Subcutaneous adipose tissue (tissue), 4 donors: Measurements from ENCODE around the gene SPACA7. TPM values are rescaled to one million over a fixed set of nuclear protein-coding genes. Genes with fewer than 3 reads are reported as not detected.

Experiments used
- total RNA-seq, 4 donors: library from RNA; depleted of rRNA; stranded (reverse); fragments of >200 nt; gene quantifications; one replicate each; pipeline ENCODE4 v1.1.0, GENCODE V29; 2016
- TF ChIP-seq, protein P1 (sequence below): fragments of 450-650 bp; IDR thresholded peaks from one replicate; pipeline ENCODE4 v1.5.1; 2016; ENCODE audit warnings: low read depth, mild to moderate bottlenecking, control low read depth, antibody characterized with exemption, moderate library complexity

The SPACA7 gene
- total RNA-seq, 4 donors from 2014 or later, result not detected

DNA sequence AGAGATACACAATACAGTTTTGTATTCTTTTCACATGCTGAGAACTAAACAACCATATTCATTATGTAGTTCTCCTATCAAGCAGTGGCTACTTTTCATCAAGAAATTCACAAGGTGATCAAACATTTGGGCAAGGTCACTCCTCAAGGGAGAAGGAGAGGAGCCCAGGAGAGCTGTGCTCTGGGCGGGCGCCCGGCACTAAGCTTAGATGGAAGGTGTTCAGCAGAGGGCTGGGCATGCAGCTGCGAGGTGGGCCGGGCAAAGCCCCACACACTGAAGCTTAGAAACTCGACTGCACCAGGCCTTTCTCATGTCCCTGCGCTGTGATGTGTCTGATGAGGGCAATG, 30.4 kb upstream of the SPACA7 start:
- TF ChIP-seq, protein P1, sequence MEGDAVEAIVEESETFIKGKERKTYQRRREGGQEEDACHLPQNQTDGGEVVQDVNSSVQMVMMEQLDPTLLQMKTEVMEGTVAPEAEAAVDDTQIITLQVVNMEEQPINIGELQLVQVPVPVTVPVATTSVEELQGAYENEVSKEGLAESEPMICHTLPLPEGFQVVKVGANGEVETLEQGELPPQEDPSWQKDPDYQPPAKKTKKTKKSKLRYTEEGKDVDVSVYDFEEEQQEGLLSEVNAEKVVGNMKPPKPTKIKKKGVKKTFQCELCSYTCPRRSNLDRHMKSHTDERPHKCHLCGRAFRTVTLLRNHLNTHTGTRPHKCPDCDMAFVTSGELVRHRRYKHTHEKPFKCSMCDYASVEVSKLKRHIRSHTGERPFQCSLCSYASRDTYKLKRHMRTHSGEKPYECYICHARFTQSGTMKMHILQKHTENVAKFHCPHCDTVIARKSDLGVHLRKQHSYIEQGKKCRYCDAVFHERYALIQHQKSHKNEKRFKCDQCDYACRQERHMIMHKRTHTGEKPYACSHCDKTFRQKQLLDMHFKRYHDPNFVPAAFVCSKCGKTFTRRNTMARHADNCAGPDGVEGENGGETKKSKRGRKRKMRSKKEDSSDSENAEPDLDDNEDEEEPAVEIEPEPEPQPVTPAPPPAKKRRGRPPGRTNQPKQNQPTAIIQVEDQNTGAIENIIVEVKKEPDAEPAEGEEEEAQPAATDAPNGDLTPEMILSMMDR, result no peak

DNA sequence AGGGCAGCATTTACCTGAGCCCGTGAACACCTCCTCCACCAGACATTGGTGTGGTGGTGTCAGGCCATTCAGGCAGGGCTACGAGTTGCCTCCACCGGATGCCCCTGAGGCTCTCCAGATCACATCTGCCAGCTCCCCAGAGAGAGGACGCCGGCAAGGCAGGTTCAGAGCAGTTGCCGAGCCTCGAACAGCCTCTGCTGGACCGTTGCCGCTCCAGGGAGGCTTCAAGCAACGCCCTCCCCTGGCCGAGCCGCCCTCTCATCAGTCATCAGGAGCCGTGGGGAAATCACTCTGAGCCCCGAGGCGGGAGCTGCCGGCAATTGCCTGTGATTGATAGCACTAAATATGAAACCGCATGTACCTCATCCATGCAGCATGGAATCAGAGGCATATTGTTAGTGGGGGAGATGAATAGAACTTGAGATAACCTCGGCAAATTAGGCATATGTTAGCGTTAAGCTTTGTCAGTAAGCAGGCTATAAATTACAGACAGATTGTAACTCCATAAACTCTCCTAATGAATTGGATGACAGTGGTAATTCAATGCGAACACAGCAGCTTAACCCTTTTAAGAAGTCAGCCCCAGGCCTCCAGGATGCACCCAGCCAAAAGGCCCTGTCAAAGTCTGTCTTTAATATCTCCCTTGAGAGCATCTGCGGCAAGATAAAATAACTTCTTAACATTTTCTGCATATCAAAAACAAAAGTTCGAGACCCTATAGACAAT, 29.8 kb upstream of the SPACA7 start:
- TF ChIP-seq, protein P1, result no peak

DNA sequence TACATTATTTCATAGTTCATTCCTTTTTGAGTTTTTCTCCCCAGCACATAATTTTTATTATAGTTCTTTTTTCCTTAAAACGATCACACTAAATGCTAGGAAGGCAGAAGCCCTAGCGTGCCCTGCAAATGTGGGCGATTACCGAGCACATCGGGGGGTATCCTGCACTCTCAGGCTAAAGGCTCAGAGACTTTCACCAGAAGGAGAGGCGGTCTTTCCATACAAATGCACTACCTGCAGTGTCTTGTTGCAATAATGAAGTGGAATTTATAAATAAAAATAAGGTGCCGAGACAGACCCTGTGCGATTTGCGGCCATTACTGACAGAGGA, 29.3 kb upstream of the SPACA7 start:
- TF ChIP-seq, protein P1, result no peak

DNA sequence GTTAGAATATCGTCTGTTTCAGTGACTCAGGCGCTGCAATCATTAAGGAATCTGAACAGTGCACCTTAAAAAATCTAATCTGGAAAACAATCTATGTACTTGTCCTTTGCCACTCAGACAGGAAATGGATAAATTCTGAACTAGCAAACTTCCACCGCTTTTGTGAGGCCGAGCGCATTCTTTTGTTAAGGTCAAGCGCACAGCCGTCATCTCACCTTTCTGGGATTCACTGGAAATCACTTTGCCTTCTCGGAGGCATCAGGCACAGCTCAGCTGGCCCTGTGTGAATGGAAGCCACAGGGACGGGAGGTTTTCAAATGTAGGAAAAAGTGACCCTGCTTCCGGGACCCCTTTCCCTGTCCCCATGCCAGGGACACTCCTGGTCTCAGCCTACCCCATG, 28.2 kb upstream of the SPACA7 start:
- TF ChIP-seq, protein P1, result no peak

DNA sequence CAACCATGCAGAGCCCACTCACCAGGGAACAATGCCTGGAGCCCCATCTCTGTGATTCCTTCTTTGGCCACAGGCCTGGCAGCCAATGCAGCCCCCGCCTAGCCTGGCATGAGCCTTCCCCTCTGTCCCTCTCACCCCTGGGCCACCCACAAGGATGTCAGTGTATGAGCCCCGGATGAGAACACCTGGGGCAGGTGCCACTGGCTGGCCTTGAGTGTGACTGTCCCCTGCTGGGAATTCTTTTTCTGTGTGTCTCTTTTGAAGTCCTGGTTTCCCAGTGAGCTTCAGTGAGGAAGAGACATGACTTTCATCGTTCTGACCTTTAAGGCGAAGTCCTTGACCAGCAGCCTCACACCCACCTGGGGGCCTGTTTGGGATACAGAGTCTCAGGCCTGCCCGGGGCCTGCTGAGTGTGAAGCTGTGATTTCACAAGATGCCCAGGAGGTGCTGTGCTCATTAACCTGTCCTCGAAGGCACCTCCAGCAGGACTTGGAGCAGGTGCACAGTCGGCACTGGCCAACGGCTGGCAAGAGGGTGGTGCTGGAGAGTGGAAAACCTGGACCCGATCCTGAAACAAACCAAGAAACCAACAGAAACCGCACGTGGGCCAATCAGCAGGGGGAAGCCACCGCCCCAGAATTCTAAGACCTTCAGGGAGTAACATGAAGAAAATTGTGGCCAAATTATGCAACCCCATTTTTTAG, 27.4 kb upstream of the SPACA7 start:
- TF ChIP-seq, protein P1, result no peak

DNA sequence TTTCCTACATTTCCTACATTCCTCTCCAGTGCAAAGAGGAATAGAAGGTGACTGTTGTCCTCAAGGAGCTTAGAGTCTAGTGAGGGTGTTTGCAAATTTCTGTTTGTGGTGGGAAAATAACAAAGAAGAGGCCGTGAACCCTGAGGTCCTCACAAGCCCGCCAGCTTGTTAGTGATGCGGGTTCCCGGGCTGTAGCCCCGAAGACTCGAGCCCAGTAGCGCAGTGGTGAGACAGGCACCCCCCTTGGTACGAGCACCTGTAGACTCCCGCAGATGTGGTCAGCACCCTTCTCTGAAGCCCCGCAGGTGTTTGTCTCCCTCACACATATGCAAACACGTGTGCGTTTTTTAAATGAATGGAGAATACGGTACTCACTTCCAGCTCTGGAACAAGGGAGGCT, 26.5 kb upstream of the SPACA7 start:
- TF ChIP-seq, protein P1, result no peak

DNA sequence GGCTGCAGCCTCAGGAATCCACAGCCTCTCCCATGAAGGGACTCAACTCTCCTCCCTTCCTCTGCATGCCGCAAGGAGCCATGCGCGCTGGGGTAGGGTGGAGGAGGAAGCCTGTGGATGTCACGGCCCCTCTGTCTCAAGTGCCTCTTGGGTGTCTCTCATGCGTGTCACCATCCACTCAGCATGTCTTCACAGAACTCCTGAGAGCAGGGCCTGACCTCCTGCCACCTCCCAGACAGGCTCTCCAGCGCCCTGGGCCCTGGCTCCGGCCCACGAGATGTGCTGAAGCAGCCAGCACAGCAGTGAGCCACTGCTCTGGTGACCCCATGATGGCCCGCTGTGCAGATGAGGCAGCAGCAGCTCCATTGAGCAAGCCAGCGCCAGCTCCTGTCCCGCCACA, 25.9 kb upstream of the SPACA7 start:
- TF ChIP-seq, protein P1, result no peak
